Neuronal stem cell (in vitro differentiated cells): ENCODE data around the gene OR51B4. TPM values are rescaled to one million over a fixed set of nuclear protein-coding genes. Genes with fewer than 3 reads are reported as not detected.

ENCODE experiments used
- DNase-seq: peaks from one replicate; pipeline ENCODE4 v3.0.0-alpha.2; 2013; ENCODE audit warnings: low spot score
- H2AFZ ChIP-seq: one replicate; pipeline ENCODE4 v1.6.1; 2013; ENCODE audit warnings: mild to moderate bottlenecking, low read length, inconsistent platforms
- H2AK5ac ChIP-seq: 2 replicates; pipeline ENCODE4 v1.6.1; 2013; ENCODE audit warnings: low read depth, mild to moderate bottlenecking, inconsistent platforms, low read length, moderate library complexity, mixed read lengths
- H2BK120ac ChIP-seq: 2 replicates; pipeline ENCODE4 v1.6.1; 2013; ENCODE audit warnings: low read depth, mild to moderate bottlenecking, inconsistent platforms, low read length, moderate library complexity, mixed read lengths
- H2BK12ac ChIP-seq: one replicate; pipeline ENCODE4 v1.6.1; 2013; ENCODE audit warnings: low read length, inconsistent platforms
- H2BK15ac ChIP-seq: 2 replicates; pipeline ENCODE4 v1.6.1; 2013; ENCODE audit warnings: mild to moderate bottlenecking, low read length, inconsistent platforms, mixed read lengths
- H2BK5ac ChIP-seq: one replicate; pipeline ENCODE4 v1.6.1; 2013; ENCODE audit warnings: inconsistent platforms, mild to moderate bottlenecking, low read length, moderate library complexity
- H3K14ac ChIP-seq: one replicate; pipeline ENCODE4 v1.6.1; 2013; ENCODE audit warnings: low read length, inconsistent platforms
- H3K18ac ChIP-seq: 2 replicates; pipeline ENCODE4 v1.6.1; 2013; ENCODE audit warnings: low read length, inconsistent platforms
- H3K23ac ChIP-seq: 2 replicates; pipeline ENCODE4 v1.6.1; 2013; ENCODE audit warnings: low read depth, mild to moderate bottlenecking, mixed read lengths, low read length, inconsistent platforms; ENCODE audit not compliant: poor library complexity
- H3K27ac ChIP-seq: replicated peaks from 3 replicates; pipeline ENCODE4 v1.5.1; 2013; ENCODE audit warnings: low read length, inconsistent platforms
- H3K27me3 ChIP-seq, 3 experiments: 2 replicates each; pipeline ENCODE4 v1.6.1; 2013; ENCODE audit warnings: low read length in 3 of 3, mild to moderate bottlenecking in 2 of 3, inconsistent platforms in 1 of 3, low read depth in 1 of 3, mixed read lengths in 1 of 3, moderate library complexity in 1 of 3; ENCODE audit not compliant: control insufficient read depth in 3 of 3, insufficient read depth in 3 of 3
- H3K36me3 ChIP-seq, 2 donors: replicated peaks in 1 of 2; 2 replicates each; pipeline ENCODE4 v1.6.1; 2013; ENCODE audit warnings: low read length in 2 of 2; ENCODE audit not compliant: control insufficient read depth in 2 of 2, insufficient read depth in 2 of 2
- H3K4ac ChIP-seq: 2 replicates; pipeline ENCODE4 v1.6.1; 2013; ENCODE audit warnings: inconsistent platforms, mild to moderate bottlenecking, low read length, moderate library complexity
- H3K4me1 ChIP-seq, 2 donors: 1 replicate in 1 of 2; 2 replicates in 1 of 2; pipeline ENCODE4 v1.6.1; 2013; ENCODE audit warnings: low read length in 2 of 2, low read depth in 1 of 2; ENCODE audit not compliant: control insufficient read depth in 2 of 2, insufficient read depth in 1 of 2
- H3K4me2 ChIP-seq: one replicate; pipeline ENCODE4 v1.6.1; 2013; ENCODE audit warnings: mild to moderate bottlenecking, low read length, inconsistent platforms; ENCODE audit not compliant: insufficient read depth, poor library complexity, severe bottlenecking
- H3K4me3 ChIP-seq, 2 donors: 2 replicates each; pipeline ENCODE4 v1.5.1; 2013; ENCODE audit warnings: low read length in 2 of 2, mild to moderate bottlenecking in 2 of 2, inconsistent platforms in 1 of 2, moderate library complexity in 1 of 2
- H3K79me1 ChIP-seq: one replicate; pipeline ENCODE4 v1.6.1; 2013; ENCODE audit warnings: low read depth, mild to moderate bottlenecking, inconsistent platforms, low read length, moderate library complexity
- H3K9ac ChIP-seq: one replicate; pipeline ENCODE4 v1.6.1; 2013; ENCODE audit warnings: mild to moderate bottlenecking, low read depth, low read length, inconsistent platforms; ENCODE audit not compliant: poor library complexity
- H3K9me3 ChIP-seq, 2 donors: replicated peaks in 1 of 2; 2 replicates each; pipeline versions ENCODE3 to v1.6.1; 2013; ENCODE audit warnings: low read length in 2 of 2, mild to moderate bottlenecking in 2 of 2, inconsistent platforms in 1 of 2, low read depth in 1 of 2, mixed read lengths in 1 of 2, moderate library complexity in 1 of 2; ENCODE audit not compliant: control insufficient read depth in 2 of 2, insufficient read depth in 1 of 2
- H4K8ac ChIP-seq: one replicate; pipeline ENCODE4 v1.6.1; 2013; ENCODE audit warnings: low read depth, mild to moderate bottlenecking, inconsistent platforms, low read length, moderate library complexity
- H4K91ac ChIP-seq: one replicate; pipeline ENCODE4 v1.6.1; 2013; ENCODE audit warnings: low read length, low read depth, mild to moderate bottlenecking, inconsistent platforms; ENCODE audit not compliant: poor library complexity
- WGBS, 2 donors: extraction: QIAGEN DNeasy Blood & Tissue Kit; methylation state at CpG; one replicate each; pipeline ENCODE4 v1.1.7; 2013; ENCODE audit warnings: missing lambda C conversion rate in 2 of 2, mixed read lengths in 1 of 2; ENCODE audit not compliant: insufficient read length in 2 of 2, insufficient replicate concordance in 1 of 2; ENCODE audit errors: extremely low coverage in 2 of 2; 5-methylcytosine and 5-hydroxymethylcytosine counted together
- polyA plus RNA-seq, 2 experiments: library from polyadenylated mRNA; stranded (reverse); fragments of 200-250 nt; gene quantifications; one replicate each; pipeline ENCODE4 v1.2.3, GENCODE V29; 2013

OR51B4 gene
- polyA plus RNA-seq (2013, experiment 1 of 2), result not detected
- polyA plus RNA-seq (2013, experiment 2 of 2), result not detected

- Histone ChIP-seq H3K18ac (no peak within 1 kb of the TSS), H2BK5ac (no peak within 1 kb of the TSS), H4K8ac (no peak within 1 kb of the TSS), H3K4me3 (no peak within 1 kb of the TSS), H3K9me3 (peaks cover 0 to 2% of the 10 kb centered on the region in 2 donors), H3K4me1 (no peaks in the 10 kb centered on the region), H3K9ac (no peak within 1 kb of the TSS), H3K27ac (no peak within 1 kb of the TSS), H2AFZ (no peak within 1 kb of the TSS), H3K14ac (no peak within 1 kb of the TSS), H2AK5ac (no peak within 1 kb of the TSS), H2BK12ac (no peak within 1 kb of the TSS), H3K79me1 (no peaks in the 10 kb centered on the region), H3K27me3 (no peaks in the 10 kb centered on the region), H3K4ac (no peak within 1 kb of the TSS), H3K36me3 (no peaks in the 10 kb centered on the region), H3K4me2 (no peak within 1 kb of the TSS), H3K23ac (peak within 1 kb of the TSS; percentile 45), H2BK15ac (no peak within 1 kb of the TSS), H4K91ac (no peak within 1 kb of the TSS), H2BK120ac (no peak within 1 kb of the TSS)
- no CpG with 5 or more reads among the region's 2 CpGs for WGBS, 2 donors
- DNase-seq, result no peak
Measured at GRCh38 chr11:5301846-5302245, at the start of gene OR51B4. OR51B4 (minus strand) TSS chr11:5301946; CDS start chr11:5301946, 0 bp downstream.

- Histone ChIP-seq H2BK12ac (no peak within 1 kb of the TSS), H3K27me3 (no peaks in the 10 kb centered on the region), H3K9me3 (no peaks in the 10 kb centered on the region), H3K18ac (no peak within 1 kb of the TSS), H3K36me3 (no peaks in the 10 kb centered on the region), H3K27ac (no peak within 1 kb of the TSS), H2BK5ac (no peak within 1 kb of the TSS), H3K14ac (no peak within 1 kb of the TSS), H3K23ac (no peak within 1 kb of the TSS), H2BK120ac (no peak within 1 kb of the TSS), H2AFZ (no peak within 1 kb of the TSS), H2BK15ac (no peak within 1 kb of the TSS), H3K4me3 (no peak within 1 kb of the TSS), H3K4me1 (no peaks in the 10 kb centered on the region), H3K9ac (no peak within 1 kb of the TSS), H4K91ac (no peak within 1 kb of the TSS), H3K79me1 (no peaks in the 10 kb centered on the region), H3K4ac (no peak within 1 kb of the TSS), H4K8ac (no peak within 1 kb of the TSS), H3K4me2 (no peak within 1 kb of the TSS), H2AK5ac (no peak within 1 kb of the TSS)
- WGBS, 2 donors, result no CpG with 5 or more reads among the region's 1 CpG
- DNase-seq, result no peak
Measured at GRCh38 chr11:5351208-5351607, 49.5 kb upstream of the OR51B4 start, which contains the start of gene OR51B6. OR51B6 (plus strand) TSS chr11:5351508; CDS start chr11:5351508, 0 bp downstream.

- H3K27ac ChIP-seq, result no peak overlapping the region
- H2BK15ac ChIP-seq, result no peak overlapping the region
- DNase-seq, result no peak
- H4K8ac ChIP-seq, result no peak overlapping the region
- H3K9me3 ChIP-seq, result no peaks in the 10 kb centered on the region
- H3K4me2 ChIP-seq, result no peak overlapping the region
- H2AFZ ChIP-seq, result no peak overlapping the region
- H3K4me3 ChIP-seq, result no peak overlapping the region
- H3K27me3 ChIP-seq, result no peaks in the 10 kb centered on the region
- H4K91ac ChIP-seq, result no peak overlapping the region
- no peak overlapping the region for H3K14ac ChIP-seq
- no peaks in the 10 kb centered on the region for H3K36me3 ChIP-seq
- H2BK12ac ChIP-seq, result no peak overlapping the region
- H2AK5ac ChIP-seq, result no peak overlapping the region
- no CpG with 5 or more reads among the region's 1 CpG for WGBS, 2 donors
- no peak overlapping the region for H3K23ac ChIP-seq
- H2BK120ac ChIP-seq, result no peak overlapping the region
- no peak overlapping the region for H3K18ac ChIP-seq
- H2BK5ac ChIP-seq, result no peak overlapping the region
- H3K9ac ChIP-seq, result no peak overlapping the region
- no peaks in the 10 kb centered on the region for H3K79me1 ChIP-seq
- no peak overlapping the region for H3K4ac ChIP-seq
- no peaks in the 10 kb centered on the region for H3K4me1 ChIP-seq
Measured at GRCh38 chr11:5349550-5349949, 47.8 kb upstream of the OR51B4 start.

GRCh38 chr11:5348551-5349194 is 46.9 kb upstream of the OR51B4 start:
- Histone ChIP-seq H3K36me3 (no peaks in the 10 kb centered on the region), H4K8ac (no peak overlapping the region), H3K4me1 (no peaks in the 10 kb centered on the region), H2BK5ac (no peak overlapping the region), H4K91ac (no peak overlapping the region), H2BK15ac (no peak overlapping the region), H3K14ac (no peak overlapping the region), H2BK12ac (no peak overlapping the region), H3K4ac (no peak overlapping the region), H3K4me3 (no peak overlapping the region), H3K4me2 (no peak overlapping the region), H3K27me3 (no peaks in the 10 kb centered on the region), H3K79me1 (no peaks in the 10 kb centered on the region), H2BK120ac (no peak overlapping the region), H3K23ac (no peak overlapping the region), H3K9ac (no peak overlapping the region), H2AFZ (no peak overlapping the region), H2AK5ac (no peak overlapping the region), H3K18ac (no peak overlapping the region), H3K9me3 (no peaks in the 10 kb centered on the region), H3K27ac (no peak overlapping the region)
- WGBS, 2 donors, result no CpG with 5 or more reads among the region's 3 CpGs
- no peak for DNase-seq
